AG08395 (cell line): ENCODE measurements around the gene PRR27.

Experiments used
- DNase-seq: peaks from one replicate; pipeline ENCODE4 v3.0.0; 2012; ENCODE audit warnings: mixed read lengths, low spot score

PRR27 gene

DNA sequence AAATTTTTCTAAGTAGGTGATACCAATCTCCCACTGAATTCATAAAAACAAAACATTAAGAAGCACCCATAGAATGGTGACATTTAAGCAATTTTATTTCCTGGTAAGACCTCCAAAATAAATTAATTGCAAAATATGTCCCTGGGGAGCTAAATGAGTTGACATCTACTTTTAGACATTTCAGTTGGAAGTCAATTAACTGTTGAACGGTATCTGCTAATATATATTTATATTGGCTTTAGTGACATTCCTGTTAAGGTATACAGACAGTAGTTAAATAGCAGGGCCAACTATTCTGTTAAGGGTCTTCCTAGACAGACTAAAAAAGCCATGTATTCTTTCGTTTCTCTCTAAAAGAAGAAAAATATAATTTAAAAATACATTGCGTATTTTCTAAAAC, at the start of gene PRR27:
Gene PRR27, plus strand, starts transcription at position 301 of the 400 bp plus-strand sequence. CDS start 139 bp downstream, outside the sequence.
- no peak for DNase-seq

- no peak for DNase-seq
Observed at GRCh38 chr4:70110917-70111316, 43.1 kb upstream of the PRR27 start.

DNA sequence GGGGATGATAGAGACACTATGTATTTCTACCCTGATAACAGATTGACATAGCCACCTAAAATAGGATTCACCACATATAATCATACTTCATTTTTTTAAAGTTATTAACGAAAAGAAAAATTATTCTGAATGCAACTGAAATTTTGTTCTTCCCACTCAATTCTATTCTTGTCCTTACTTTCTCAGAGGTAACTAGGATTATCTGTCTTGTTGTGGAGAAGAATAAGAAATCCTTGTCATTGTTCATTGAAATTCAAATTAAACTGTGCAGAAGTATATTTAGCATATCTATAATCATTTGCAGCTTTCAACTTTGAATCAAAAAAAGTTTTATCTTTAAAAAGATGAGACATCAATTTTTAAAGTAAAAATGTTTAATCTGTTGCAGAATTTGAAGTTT, 40.4 kb upstream of the PRR27 start:
- no peak for DNase-seq

GRCh38 chr4:70114096-70114495, 39.9 kb upstream of the PRR27 start:
- DNase-seq: no peak

GRCh38 chr4:70120323-70120722, 33.7 kb upstream of the PRR27 start:
- no peak for DNase-seq

DNA sequence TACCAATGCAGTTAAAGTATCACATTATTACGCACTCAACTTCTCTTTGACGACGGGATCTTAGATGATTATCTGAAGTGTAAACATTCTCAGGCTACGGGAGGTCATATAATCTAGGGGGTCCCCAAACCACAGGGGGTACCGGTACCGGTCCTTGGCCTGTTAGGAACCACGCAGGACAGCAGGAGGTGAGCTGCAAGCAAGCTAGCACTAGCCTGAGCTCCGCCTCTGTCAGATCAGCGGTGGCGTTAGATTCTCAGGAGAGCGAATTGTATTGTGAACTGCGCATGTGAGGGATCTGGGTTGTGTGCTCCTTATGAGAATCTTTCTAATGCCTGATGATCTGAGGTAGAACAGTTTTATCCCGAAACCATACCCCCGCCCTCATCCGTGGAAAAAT, 20.6 kb upstream of the PRR27 start:
- DNase-seq: no peak

DNA sequence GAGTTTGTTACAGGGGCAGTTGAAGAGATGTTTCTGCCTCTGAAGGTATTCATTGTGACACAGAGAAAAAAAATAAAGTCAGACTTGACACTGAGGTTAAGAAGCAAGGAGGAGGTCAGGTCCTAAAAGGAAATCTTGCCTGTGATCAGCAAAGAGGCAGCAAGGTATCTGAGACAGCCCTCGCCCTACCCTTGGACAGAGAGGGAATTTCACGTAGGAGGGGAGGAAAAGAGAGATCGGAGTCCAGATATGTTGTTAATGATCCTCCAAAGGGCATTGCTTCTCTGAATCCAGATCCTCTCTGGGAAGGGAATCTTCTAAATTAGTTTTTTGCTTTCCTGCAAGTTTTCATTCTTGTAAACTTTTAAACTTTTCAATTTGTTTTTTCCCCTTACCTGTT, 15.3 kb upstream of the PRR27 start:
- DNase-seq: no peak

DNA sequence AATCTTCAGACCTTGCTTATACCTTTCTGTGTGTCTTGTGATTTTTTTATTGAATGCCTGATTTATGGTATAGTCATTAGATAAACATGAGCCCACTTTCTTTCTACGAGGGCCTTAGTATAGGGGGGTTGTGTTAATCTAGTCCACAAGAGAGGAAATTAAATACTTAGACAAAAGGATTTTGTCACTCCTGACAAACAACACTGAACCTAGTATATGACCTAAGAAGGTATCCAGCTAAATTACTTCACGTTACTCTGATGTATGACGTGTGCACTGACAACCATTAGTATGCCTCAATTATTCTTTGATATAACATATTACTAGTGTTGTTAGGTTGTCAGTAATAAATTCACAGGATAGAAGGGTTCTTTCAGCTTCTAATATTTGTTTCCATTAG, 2.8 kb upstream of the PRR27 start:
- DNase-seq: no peak

GRCh38 chr4:70152088-70152487, 1.9 kb upstream of the PRR27 start:
- no peak for DNase-seq

DNA sequence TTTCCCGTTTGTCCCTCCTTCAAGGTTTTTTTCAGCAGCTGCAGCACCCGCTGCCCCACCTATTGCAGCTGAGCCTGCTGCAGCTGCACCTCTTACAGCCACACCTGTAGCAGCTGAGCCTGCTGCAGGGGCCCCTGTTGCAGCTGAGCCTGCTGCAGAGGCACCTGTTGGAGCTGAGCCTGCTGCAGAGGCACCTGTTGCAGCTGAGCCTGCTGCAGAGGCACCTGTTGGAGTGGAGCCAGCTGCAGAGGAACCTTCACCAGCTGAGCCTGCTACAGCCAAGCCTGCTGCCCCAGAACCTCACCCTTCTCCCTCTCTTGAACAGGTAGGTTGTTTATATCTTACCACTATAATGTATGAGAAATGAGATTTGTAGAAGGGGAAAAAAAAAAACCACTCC, 4.5 kb downstream of the PRR27 start:
- DNase-seq: no peak

- DNase-seq: no peak
Observed at GRCh38 chr4:70177090-70177489, 23.1 kb downstream of the PRR27 start.

DNA sequence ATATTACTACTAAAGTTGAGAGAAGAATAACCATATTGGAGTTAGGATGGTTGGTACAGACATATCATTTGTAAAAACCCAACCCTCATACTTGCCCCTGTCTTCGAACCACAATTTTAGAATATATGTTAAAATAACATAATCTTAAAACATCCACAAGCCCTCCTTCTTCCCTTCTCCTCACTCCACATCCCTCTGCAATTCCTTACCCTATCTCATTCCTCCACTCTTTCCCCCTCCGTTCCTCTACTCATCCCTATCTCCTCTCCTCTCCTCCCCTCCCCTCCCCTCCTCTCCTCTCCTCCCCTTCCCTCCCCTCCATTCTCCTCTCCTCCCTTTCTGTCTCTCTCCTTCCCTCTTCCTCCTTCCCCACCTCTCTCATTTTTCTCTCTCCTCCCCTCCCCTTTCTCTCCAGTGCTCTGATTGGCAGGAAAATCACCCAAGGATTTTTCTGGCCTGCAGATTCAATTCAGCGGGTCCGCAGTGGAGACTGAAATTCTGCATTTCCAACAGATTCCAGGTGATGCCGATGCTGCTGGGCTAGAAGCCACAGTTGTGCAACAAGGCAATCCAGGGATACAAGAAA, 24.1 kb downstream of the PRR27 start:
- no peak for DNase-seq

DNA sequence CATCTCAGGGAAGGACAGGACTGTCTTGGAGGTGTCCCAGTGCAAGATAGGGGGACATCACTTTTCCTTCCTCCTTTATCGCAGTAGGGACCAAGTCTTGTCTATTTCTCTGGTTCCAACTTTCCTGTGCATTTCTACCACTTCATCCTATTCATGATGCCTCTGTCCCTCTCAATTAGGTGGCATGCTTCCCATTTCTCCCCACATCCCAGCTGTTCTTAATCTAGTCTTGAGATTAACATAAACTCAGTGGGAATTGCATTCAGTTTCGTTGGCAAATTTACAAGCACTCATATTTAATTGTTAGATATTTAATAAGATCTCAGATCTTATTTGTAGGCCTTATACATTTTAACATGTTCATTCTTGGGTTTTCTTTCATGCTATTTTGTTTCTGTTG, 25.8 kb downstream of the PRR27 start:
- no peak for DNase-seq

DNA sequence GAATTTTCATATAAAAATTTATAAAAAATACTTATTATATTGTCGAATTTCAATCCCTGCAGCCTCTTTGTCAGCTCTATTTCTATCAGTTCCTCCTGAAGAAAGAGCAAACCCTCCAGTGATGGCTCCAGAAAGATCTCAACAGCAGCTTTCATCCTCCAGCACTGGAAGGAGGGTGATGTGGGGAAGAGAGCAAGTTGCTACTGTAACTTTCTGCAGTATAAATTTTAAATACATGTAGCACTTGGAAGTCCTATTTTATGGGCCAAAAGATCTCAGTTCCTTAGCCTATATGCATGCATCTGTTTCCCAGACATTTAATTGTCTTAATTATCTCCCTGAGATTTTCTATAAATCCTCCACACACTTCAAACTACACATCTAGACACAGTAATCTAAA, 27.8 kb downstream of the PRR27 start:
- DNase-seq: no peak

DNA sequence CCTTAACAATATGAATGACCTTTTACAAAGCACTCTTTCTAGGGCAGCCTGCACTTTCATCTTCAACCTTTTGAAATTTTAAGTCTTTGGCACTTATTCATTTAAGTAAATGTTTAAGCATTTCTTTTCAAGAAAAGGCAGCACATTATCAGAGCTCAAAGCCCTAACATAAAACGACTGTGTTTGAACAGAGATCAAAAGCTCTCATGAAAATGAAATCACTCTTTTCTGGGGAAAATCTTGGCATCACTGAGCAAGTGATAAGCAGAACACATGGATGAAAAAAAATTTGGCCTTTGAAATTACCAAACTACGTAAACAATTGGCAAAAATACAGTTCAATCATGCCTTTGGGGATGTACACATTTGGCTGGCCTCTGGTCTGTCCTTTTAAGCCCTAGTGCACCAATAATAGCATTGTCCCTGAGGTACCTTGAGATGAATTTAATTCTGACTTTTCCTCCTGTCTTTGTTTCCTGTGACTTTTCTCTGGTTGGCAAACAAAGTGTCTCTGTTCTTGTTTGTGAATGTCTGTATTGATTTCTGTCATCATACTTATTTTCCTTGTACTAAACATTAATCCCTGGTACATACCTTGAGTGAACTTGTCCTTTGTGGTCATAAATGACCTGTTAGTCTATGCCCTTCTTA, 28.6 kb downstream of the PRR27 start:
- DNase-seq: no peak

GRCh38 chr4:70183168-70183939, 29.3 kb downstream of the PRR27 start:
- DNase-seq: no peak

GRCh38 chr4:70183940-70184246, 29.9 kb downstream of the PRR27 start:
- no peak for DNase-seq

DNA sequence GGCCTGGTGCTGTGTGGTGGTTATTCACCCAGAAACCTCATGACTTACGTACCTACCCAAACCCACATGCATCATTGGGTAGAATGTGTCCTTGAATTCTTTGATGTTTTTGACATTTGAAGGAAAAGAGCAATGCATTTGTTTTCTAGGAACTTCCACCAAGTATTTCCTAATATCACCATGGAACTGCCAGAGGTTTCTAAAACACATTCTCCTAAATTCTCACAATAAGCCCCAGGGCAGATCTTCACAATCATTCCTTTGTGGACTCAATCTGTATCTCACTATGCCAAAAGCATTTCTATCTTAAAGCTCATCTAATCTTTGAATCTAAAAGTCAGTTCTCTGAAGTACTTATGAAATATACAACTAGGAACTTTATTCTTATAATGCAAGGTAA, 33.2 kb downstream of the PRR27 start:
- no peak for DNase-seq

DNA sequence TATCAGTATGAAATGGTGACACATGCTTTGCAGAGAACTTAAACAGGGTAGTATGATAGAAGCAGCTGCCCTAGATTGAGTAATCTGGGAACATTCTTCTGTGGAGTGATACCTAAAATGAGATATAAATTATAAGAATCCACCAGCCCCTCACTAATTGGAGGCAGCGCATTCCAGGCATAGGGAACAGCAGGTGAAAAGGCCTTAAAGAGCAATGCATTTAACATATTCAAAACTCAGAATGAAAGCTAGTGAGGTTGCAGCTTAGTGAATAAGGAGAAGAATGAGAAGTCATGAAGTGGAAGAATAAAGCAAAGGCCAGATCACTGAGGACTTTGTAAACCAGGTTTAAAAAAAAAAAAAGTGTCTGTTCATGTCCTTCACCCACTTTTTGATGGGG, 36.5 kb downstream of the PRR27 start:
- no peak for DNase-seq

- DNase-seq: no peak
Observed at GRCh38 chr4:70191647-70192046, 37.6 kb downstream of the PRR27 start.

GRCh38 chr4:70192895-70193294, 38.9 kb downstream of the PRR27 start:
- no peak for DNase-seq

DNA sequence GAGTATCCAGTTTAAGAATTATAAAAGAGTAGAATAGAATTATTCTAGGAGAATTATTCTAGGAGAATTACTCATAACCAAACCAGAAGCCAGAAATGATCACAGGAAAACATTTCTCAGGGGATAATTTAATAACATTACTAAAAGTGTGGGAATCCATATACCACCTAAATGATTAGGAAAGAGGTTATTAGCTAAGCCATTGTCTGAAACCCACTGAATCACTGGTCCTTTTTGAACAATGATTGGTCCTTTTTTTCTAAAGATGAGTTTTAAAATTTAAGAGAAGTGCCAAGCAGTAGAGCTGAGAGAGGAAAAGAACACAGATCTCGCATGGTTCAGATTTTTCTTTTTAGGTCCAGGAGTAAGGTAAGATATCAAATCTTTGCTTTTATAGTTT, 41.4 kb downstream of the PRR27 start, which contains the start of gene ODAM:
Gene ODAM, plus strand, starts transcription at position 301 of the 400 bp plus-strand sequence. CDS start 819 bp downstream, outside the sequence.
- DNase-seq: no peak

GRCh38 chr4:70196857-70197256, 42.8 kb downstream of the PRR27 start:
- no peak for DNase-seq

DNA sequence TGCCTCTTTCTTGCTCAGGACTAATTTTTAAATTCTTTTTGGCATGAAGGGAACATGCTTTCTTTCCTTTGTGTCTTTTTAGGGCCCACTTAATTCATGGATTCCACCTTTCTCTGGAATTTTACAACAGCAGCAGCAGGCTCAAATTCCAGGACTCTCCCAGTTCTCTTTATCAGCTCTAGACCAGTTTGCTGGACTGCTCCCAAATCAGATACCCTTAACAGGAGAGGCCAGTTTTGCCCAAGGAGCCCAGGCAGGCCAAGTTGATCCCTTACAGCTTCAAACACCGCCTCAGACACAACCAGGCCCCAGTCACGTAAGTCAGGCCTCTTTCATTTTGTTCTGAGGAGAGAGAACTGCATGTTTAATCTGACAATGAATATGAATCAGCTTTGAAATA, 43.8 kb downstream of the PRR27 start:
- no peak for DNase-seq
